ENCODE data around the gene PARD3B.

The PARD3B gene

GRCh38 chr2:205089958-205090357 lies 544.7 kb downstream of the PARD3B start:
- no peak for DNase-seq (ENCODE audit: extremely low read depth in 1 of 2, low read depth in 1 of 2)

GRCh38 chr2:205091411-205091810 lies 546.1 kb downstream of the PARD3B start:
- DNase-seq (ENCODE audit: extremely low read depth in 1 of 2, low read depth in 1 of 2), result no peak

GRCh38 chr2:205094031-205094430 lies 548.8 kb downstream of the PARD3B start:
- no peak for DNase-seq (ENCODE audit: extremely low read depth in 1 of 2, low read depth in 1 of 2)

DNA sequence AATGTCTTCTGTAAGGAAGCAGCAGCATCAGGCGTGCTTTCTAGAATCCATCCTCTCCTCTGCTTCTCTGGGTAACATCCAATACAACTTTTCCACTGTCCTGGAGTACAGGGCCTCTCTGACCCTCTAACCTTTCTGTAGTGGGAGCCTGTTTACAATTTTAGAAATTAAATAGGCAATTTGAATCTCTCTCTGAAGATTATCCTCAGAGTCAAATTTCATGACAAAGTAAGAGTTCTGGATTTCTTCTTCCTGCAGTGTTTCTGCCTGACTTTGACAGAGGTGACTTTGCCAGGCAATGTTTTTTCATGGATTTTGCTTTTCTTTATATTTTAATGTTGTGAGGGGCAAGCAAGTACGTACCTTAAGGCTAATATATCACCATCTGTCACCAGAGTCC lies 558.4 kb downstream of the PARD3B start:
- no peak for DNase-seq (ENCODE audit: extremely low read depth in 1 of 2, low read depth in 1 of 2)

- DNase-seq (ENCODE audit: extremely low read depth in 1 of 2, low read depth in 1 of 2), result no peak
Observed at GRCh38 chr2:205107810-205108209, 562.5 kb downstream of the PARD3B start.

DNA sequence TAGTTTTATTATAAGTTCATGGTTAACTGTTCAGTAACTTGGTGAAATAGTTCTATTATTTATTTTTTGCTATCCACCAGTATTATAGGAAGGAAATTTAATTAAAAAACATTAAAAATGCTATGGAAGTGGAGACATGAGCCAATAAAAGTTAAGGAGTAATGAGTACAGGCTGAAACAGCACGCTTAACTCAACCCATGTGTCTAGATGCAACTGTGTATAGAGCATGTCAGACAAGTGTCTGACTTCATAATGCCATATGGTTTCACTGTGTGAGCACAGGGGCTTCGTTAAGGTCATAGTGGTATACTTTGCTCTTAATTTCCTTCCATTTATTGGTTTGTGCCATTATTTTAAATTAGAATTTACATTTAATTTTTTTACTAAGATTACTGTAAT lies 570.2 kb downstream of the PARD3B start:
- DNase-seq (ENCODE audit: extremely low read depth in 1 of 2, low read depth in 1 of 2), result no peak

GRCh38 chr2:205117125-205117524 lies 571.9 kb downstream of the PARD3B start:
- DNase-seq (ENCODE audit: extremely low read depth in 1 of 2, low read depth in 1 of 2), result no peak

- DNase-seq (ENCODE audit: extremely low read depth in 1 of 2, low read depth in 1 of 2), result no peak
Observed at GRCh38 chr2:205119136-205119535, 573.9 kb downstream of the PARD3B start.

GRCh38 chr2:205128726-205129125 lies 583.5 kb downstream of the PARD3B start:
- DNase-seq (ENCODE audit: extremely low read depth in 1 of 2, low read depth in 1 of 2), result no peak

- no peak for DNase-seq (ENCODE audit: extremely low read depth in 1 of 2, low read depth in 1 of 2)
Observed at GRCh38 chr2:205129531-205129930, 584.3 kb downstream of the PARD3B start.

DNA sequence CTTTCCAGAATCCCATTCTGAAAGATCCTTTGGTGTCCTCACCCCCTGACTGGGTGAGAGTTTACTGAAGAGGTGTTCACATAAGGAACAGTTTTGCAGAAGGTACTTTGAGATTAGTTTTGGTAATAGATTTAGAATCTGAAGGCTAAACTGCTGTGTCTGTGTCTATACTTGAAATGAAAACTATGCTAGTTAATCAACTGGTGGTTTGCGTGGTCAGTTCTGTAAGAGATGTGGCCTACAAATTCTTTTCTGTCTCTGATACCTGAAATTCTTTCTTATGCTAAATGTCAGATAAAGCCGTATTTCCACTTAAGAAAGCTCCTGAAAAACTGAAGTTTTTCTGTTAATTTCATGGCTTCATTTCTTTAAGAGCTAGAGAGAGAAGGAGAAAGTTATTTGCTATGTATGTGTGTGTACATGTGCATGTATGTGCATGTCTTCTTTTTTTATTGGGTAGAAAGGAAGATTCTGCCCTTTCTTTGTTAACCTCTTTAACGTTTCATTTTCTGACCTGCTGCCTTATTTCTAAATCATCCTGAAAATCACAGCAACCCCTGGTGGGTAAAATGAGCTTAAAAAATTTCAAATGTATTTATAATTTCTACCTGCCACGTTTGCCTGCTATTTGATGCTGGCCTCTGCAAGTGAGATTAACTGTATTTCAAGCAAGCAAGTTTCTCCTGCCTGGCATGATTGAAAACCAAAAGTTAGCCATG lies 585.0 kb downstream of the PARD3B start:
- no peak for DNase-seq (ENCODE audit: extremely low read depth in 1 of 2, low read depth in 1 of 2)

DNA sequence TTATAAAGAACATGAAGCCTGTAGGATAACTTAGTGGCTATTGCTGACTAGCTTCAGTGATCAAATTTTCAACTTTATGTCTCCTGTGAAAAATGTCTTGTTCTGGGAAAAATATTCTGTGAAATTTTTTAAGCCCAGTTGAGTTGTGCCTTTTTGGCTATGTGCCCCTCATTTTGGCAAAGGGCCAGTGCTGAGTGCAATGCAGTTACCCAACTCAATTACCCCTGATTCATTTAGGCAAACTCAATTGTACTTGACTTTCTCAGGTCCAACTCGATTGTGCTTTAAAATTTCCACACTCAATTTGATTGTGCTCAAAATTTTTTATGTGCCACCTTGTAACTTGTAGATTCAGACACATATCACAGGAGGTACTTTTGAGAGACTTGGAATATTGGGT lies 588.3 kb downstream of the PARD3B start:
- no peak for DNase-seq (ENCODE audit: extremely low read depth in 1 of 2, low read depth in 1 of 2)

GRCh38 chr2:205138735-205139134 lies 593.5 kb downstream of the PARD3B start:
- DNase-seq (ENCODE audit: extremely low read depth in 1 of 2, low read depth in 1 of 2), result no peak

DNA sequence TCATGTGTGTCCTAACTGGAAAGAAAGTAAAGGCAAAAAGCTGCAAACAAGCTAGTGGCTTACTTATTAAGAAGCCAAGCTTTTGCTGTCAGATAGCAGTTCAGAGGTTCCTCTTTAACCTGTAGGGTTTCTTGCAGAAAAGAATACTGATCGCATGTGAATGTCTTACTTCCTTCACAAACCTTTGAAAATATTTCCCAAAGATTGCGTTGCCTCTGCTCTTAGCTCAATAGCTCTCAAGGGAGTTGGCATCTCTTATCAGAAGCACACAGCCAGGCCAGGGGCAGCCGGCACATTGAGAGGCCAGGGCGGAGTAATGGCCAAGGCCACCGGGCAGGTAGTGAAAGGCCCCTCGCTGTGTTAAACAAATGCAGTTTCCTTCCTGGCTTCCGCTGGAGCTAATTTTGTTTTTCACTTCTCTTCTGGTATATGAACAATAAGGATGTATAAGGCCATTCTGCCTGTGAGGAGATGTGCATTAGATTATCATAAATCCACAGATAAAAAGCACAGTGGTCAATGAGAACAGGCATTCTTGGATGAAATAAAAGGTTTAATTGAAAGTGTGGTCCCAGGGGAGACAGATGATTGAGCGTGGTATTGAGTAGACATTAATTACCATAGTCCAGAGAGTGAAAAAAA lies 594.7 kb downstream of the PARD3B start:
- DNase-seq (ENCODE audit: extremely low read depth in 1 of 2, low read depth in 1 of 2), result no peak

- DNase-seq (ENCODE audit: extremely low read depth in 1 of 2, low read depth in 1 of 2), result no peak
Observed at GRCh38 chr2:205141381-205141780, 596.1 kb downstream of the PARD3B start.

DNA sequence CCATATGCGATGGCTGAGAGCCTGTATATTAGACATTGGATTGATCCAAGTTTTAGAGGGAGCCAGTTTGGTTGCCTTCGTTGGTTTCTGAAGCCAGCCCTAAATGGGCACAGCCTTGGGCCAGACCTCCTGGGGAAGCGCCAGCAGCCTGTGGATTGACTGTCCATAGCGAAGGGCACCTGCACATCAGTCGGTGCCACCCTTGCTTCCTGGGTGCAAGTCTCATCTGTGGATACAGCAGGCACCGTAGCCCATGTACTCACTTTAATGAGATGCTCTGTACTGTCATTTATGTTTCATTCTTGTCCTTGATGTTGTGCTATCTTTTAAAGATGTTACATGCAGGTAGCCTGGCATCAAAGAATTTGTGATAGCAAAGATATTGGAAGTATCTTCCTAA lies 600.6 kb downstream of the PARD3B start:
- DNase-seq (ENCODE audit: extremely low read depth in 1 of 2, low read depth in 1 of 2), result no peak

DNA sequence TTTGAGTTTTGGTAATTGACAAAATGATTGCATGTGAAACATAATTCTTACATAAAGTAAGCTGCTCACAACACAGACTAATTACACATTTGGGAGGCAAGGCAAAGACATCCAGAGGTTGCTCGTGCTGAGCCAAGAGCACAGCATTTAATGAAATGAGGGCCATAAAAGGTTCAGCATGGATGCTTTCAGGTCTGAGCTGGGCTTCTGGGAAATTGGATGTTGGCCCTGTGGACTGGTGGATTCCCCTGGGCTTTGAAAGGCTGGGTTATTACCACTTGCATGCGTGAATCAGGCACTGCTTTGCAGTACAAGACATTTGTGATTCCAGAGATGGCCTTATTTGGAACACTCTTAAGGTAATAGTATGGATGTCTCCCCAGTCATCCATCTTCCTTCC lies 603.5 kb downstream of the PARD3B start:
- no peak for DNase-seq (ENCODE audit: extremely low read depth in 1 of 2, low read depth in 1 of 2)

DNA sequence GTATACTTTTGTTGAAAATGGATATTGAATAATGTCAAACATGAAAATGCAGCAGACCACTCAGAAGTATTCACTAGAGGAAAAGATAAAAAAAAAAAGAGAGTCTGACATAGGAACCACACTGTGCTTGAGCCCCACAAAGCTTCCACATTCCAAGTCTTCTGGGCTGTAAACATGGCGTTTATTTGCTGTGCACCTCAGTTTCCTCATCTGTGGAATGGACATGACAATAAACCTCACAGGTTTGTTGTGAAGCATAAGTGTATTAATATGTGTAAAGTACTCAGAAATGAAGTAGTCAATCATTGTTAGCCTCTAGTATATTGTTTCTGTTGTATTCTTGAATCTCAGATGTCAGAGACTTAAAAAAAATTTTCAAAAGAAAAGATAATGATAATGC lies 611.2 kb downstream of the PARD3B start:
- no peak for DNase-seq (ENCODE audit: extremely low read depth in 1 of 2, low read depth in 1 of 2)

DNA sequence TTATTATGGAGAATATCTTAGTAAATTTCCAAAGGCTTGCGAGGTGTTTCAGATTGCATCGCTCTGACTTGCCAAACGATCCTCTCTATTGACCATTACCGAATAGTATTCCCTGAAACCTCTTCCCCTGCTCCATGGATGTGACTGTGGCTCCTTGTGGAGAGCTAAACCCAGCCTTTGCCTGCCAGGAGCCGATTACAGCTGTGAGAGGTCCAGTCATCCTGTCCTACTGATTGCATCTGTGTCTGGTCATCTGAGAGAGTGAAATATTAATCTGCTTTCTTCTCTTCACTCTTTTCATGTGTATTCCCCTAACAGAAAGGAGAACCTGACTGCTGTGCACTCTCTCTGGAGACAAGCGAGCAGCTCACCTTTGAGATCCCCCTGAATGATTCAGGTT lies 613.1 kb downstream of the PARD3B start:
- DNase-seq (ENCODE audit: extremely low read depth in 1 of 2, low read depth in 1 of 2), result no peak

DNA sequence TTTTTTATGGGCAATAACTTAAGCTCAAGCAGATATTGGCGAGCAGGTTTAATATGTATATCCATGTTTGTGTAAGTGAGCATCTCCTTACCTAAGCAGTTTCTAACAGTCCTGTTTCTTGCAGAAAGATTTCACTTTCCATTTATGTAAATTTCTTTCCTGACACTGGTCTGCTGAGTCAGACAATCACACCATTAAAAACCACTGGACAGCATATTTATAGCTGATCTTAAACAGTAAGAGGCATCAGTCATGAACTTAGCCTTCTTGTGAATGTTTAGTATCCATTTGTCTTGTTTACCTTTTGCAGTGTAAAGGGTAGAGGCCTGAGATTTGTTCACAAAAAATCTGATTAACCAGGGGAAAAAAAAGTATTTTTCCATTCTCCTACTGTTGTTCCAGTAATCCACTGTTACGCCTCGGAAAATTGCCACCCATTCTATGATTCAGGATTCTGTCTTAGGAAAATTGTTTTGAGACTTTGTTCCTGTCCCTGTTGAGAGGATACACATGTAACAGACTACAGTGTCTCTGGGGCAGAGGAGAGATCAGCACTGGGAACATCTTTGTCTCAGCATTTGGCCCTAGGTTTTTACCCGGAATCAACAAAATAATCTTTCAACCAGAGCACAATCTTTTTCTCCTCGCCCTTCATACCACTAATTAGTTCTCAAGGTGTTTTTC lies 616.0 kb downstream of the PARD3B start:
- no peak for DNase-seq (ENCODE audit: extremely low read depth in 1 of 2, low read depth in 1 of 2)

- no peak for DNase-seq (ENCODE audit: extremely low read depth in 1 of 2, low read depth in 1 of 2)
Observed at GRCh38 chr2:205166745-205167144, 621.5 kb downstream of the PARD3B start.

DNA sequence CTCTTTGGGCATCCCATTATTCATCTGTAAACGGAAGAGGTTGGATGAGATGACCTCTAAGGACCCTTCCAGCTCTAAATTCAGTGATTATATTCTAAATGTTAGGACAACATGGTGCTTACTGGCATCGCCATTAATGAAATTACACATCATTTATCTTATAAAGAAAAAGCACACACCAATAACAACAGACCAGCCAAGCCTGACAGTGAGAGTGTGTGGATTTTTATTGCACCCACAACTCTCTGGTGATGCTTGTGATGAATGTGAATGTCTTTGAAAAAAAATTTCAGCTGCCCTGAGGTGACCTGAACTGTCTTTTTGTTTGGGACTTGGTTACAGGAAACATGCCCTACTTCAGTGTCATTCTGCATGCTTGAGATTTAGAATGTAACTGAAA lies 623.7 kb downstream of the PARD3B start:
- DNase-seq (ENCODE audit: extremely low read depth in 1 of 2, low read depth in 1 of 2), result no peak
